BJ (cell line): ENCODE results near the gene RTN4R. TPM values are rescaled to one million over a fixed set of nuclear protein-coding genes. Genes with fewer than 3 reads are reported as not detected.

Source experiments
- CTCF ChIA-PET: fragments of 350-600 bp; formaldehyde crosslinking; extraction: SDS; loops from one replicate; lab custom pipeline; 2021; ENCODE audit warnings: antibody characterized with exemption, inconsistent platforms; lab: Yijun Ruan, JAX
- POLR2A ChIA-PET: fragments of 300-600 bp; sonication (Branson Sonifier 250); formaldehyde crosslinking; extraction: SDS; loops from one replicate; lab custom pipeline; 2021; ENCODE audit warnings: antibody characterized with exemption; lab: Charles Lee
- DNase-seq: peaks from one replicate; pipeline ENCODE4 v3.0.0-alpha.2; 2011; ENCODE audit warnings: low read depth
- H3K27me3 ChIP-seq: 2 replicates; pipeline ENCODE4 v1.6.0; 2011; ENCODE audit warnings: low read length; ENCODE audit not compliant: control insufficient read depth, insufficient read depth
- H3K36me3 ChIP-seq: 2 replicates; pipeline ENCODE4 v1.5.1; 2011; ENCODE audit warnings: low read length; ENCODE audit not compliant: control insufficient read depth, insufficient read depth
- H3K4me3 ChIP-seq: 2 replicates; pipeline ENCODE4 v1.5.1; 2011; ENCODE audit warnings: low read depth, mild to moderate bottlenecking, control low read depth, low read length
- polyA plus RNA-seq: library from polyadenylated mRNA; depleted of rRNA; stranded (reverse); fragments of >200 nt; gene quantifications from 2 replicates; pipeline ENCODE4 v1.2.3, GENCODE V29; 2011; rRNA removed
- small RNA-seq: library from RNA; depleted of rRNA; stranded (forward); fragments of <200 nt; gene quantifications from one replicate; pipeline ENCODE3, GENCODE V24; 2012; ENCODE audit warnings: low replicate concordance, low read depth; ENCODE audit not compliant: insufficient read length
- TF ChIP-seq, protein P1 (sequence below): IDR thresholded peaks from 2 replicates; pipeline ENCODE4 v1.5.1; 2011; ENCODE audit warnings: low read depth, mild to moderate bottlenecking, control low read depth, inconsistent platforms, low read length, moderate library complexity; ENCODE audit not compliant: insufficient read depth

RTN4R gene
- polyA plus RNA-seq, 1 experiment, result 0.77 TPM

- TF ChIP-seq, protein P1, sequence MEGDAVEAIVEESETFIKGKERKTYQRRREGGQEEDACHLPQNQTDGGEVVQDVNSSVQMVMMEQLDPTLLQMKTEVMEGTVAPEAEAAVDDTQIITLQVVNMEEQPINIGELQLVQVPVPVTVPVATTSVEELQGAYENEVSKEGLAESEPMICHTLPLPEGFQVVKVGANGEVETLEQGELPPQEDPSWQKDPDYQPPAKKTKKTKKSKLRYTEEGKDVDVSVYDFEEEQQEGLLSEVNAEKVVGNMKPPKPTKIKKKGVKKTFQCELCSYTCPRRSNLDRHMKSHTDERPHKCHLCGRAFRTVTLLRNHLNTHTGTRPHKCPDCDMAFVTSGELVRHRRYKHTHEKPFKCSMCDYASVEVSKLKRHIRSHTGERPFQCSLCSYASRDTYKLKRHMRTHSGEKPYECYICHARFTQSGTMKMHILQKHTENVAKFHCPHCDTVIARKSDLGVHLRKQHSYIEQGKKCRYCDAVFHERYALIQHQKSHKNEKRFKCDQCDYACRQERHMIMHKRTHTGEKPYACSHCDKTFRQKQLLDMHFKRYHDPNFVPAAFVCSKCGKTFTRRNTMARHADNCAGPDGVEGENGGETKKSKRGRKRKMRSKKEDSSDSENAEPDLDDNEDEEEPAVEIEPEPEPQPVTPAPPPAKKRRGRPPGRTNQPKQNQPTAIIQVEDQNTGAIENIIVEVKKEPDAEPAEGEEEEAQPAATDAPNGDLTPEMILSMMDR, result no peak
- DNase-seq, result no peak
- H3K27me3 ChIP-seq, result no peaks in the 10 kb centered on the region
- no peaks in the 10 kb centered on the region for H3K36me3 ChIP-seq
- H3K4me3 ChIP-seq, result no peak overlapping the region
- ChIA-PET POLR2A (no interaction called here), CTCF (interaction anchor here (1.0 to 1.6 kb wide), 2 partner anchors 12 to 19 kb away, joined by 3 read pairs; no protein-coding TSS in a partner anchor)
Observed at GRCh38 chr22:20192293-20192971, 75.7 kb downstream of the RTN4R start.

DNA sequence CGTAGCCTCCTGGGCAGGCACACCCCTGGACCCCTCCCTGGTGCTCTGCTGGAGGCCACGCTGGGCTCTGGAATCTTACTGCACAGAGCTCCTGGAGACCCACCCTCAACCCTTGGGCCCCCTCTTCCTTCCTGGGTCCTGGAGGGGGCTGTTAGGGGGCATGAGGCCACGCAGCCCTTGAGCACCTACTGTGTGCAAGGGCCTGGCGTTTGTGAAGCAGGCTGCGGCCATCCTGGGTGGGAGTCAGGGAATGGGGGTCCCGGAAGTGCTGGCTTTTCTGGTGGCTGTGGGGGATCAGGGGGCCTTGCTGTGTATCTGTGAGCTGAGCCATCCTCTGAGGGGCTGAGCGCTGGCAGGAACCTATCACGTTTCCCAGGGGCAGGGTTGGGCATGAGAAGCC lies 76.3 kb downstream of the RTN4R start:
- no peaks in the 10 kb centered on the region for H3K36me3 ChIP-seq
- no peaks in the 10 kb centered on the region for H3K27me3 ChIP-seq
- DNase-seq, result no peak
- CTCF ChIA-PET, result interaction anchor here (1.0 kb wide), 1 partner anchor 13 kb away, joined by 3 read pairs; no protein-coding TSS in a partner anchor
- TF ChIP-seq, protein P1, result no peak
- POLR2A ChIA-PET, result no interaction called here
- H3K4me3 ChIP-seq, result no peak overlapping the region

Small RNAs within 50 kb of the gene (small RNA-seq; reads per million reads assigned to genes)
- gene MIR1286, result not detected

Other genes starting within 250 kb of the RTN4R start
- 33.4 and 51.7 TPM in 2 replicates for gene TANGO2, start 247.2 kb downstream of the RTN4R start, polyA plus RNA-seq
- 16.3 and 21.3 TPM in 2 replicates for gene DGCR8, start 188.1 kb downstream of the RTN4R start, polyA plus RNA-seq
- 164 and 166 TPM in 2 replicates for gene RANBP1, start 152.2 kb downstream of the RTN4R start, polyA plus RNA-seq
- 20.1 and 34.2 TPM in 2 replicates for gene TRMT2A, start 151.1 kb downstream of the RTN4R start, polyA plus RNA-seq
- gene ZDHHC8, start 136.5 kb downstream of the RTN4R start, polyA plus RNA-seq, result 15.1 and 32.2 TPM in 2 replicates
- 4.9 and 6.5 TPM in 2 replicates for gene CCDC188, start 117.3 kb downstream of the RTN4R start, polyA plus RNA-seq
- 38.9 and 65.8 TPM in 2 replicates for gene DGCR6L, start 51.7 kb upstream of the RTN4R start, polyA plus RNA-seq
- 4.5 and 6.9 TPM in 2 replicates for gene ZNF74, start 125.8 kb upstream of the RTN4R start, polyA plus RNA-seq
- gene SCARF2, start 169.5 kb upstream of the RTN4R start, polyA plus RNA-seq, result 15.3 and 28.8 TPM in 2 replicates
- gene KLHL22, start 227.5 kb upstream of the RTN4R start, polyA plus RNA-seq, result 27.0 and 34.0 TPM in 2 replicates
- gene MED15, start 239.3 kb upstream of the RTN4R start, polyA plus RNA-seq, result 24.2 and 42.7 TPM in 2 replicates